Measurements from ENCODE around the gene TMUB2. TPM values are rescaled to one million over a fixed set of nuclear protein-coding genes. Genes with fewer than 3 reads are reported as not detected.

Gene TMUB2
- polyA plus RNA-seq, 3 donors = 50.3 to 60.8 (median 50.4) TPM

Other genes starting within 250 kb of the TMUB2 start
- under 1 TPM; 0.19 to 0.78 (median 0.52) TPM for gene PPY, start 244.5 kb upstream of the TMUB2 start, polyA plus RNA-seq (ENCODE audit: insufficient read length in 3 of 3)
- gene PYY, start 233.0 kb upstream of the TMUB2 start, polyA plus RNA-seq (ENCODE audit: insufficient read length in 3 of 3) = under 1 TPM; 0.19 to 0.45 (median 0.30) TPM
- gene NAGS, start 182.3 kb upstream of the TMUB2 start, polyA plus RNA-seq (ENCODE audit: insufficient read length in 3 of 3) = 1 to 10 TPM; 3.4 to 3.8 (median 3.6) TPM
- 10 to 100 TPM; 41.7 to 50.5 (median 47.0) TPM for gene TMEM101, start 172.0 kb upstream of the TMUB2 start, polyA plus RNA-seq (ENCODE audit: insufficient read length in 3 of 3)
- gene LSM12, start 120.3 kb upstream of the TMUB2 start, polyA plus RNA-seq (ENCODE audit: insufficient read length in 3 of 3) = 10 to 100 TPM; 38.4 to 41.6 (median 39.2) TPM
- gene G6PC3, start 116.2 kb upstream of the TMUB2 start, polyA plus RNA-seq (ENCODE audit: insufficient read length in 3 of 3) = 10 to 100 TPM; 78.6 to 94.0 (median 92.4) TPM
- 10 to 100 TPM; 49.4 to 57.4 (median 53.8) TPM for gene HDAC5, start 63.3 kb upstream of the TMUB2 start, polyA plus RNA-seq (ENCODE audit: insufficient read length in 3 of 3)
- 1 to 10 TPM; 4.8 to 5.8 (median 5.5) TPM for gene HROB, start 45.0 kb upstream of the TMUB2 start, polyA plus RNA-seq (ENCODE audit: insufficient read length in 3 of 3)
- gene ASB16, start 16.3 kb upstream of the TMUB2 start, polyA plus RNA-seq (ENCODE audit: insufficient read length in 3 of 3) = 1 to 10 TPM; 2.1 to 4.7 (median 4.4) TPM
- gene ATXN7L3, start 12.9 kb downstream of the TMUB2 start, polyA plus RNA-seq (ENCODE audit: insufficient read length in 3 of 3) = 10 to 100 TPM; 62.8 to 76.8 (median 64.6) TPM
- 100 to 1,000 TPM; 120 to 138 (median 125) TPM for gene UBTF, start 32.7 kb downstream of the TMUB2 start, polyA plus RNA-seq (ENCODE audit: insufficient read length in 3 of 3)
- 10 to 100 TPM in 1 of 3 donors, 1 to 10 TPM in 2; 6.4 to 11.2 (median 8.5) TPM for gene SLC4A1, start 81.2 kb downstream of the TMUB2 start, polyA plus RNA-seq (ENCODE audit: insufficient read length in 3 of 3)
- gene RUNDC3A, start 121.6 kb downstream of the TMUB2 start, polyA plus RNA-seq (ENCODE audit: insufficient read length in 3 of 3) = 1 to 10 TPM; 1.7 to 2.7 (median 1.7) TPM
- 100 to 1,000 TPM; 107 to 135 (median 117) TPM for gene SLC25A39, start 137.9 kb downstream of the TMUB2 start, polyA plus RNA-seq (ENCODE audit: insufficient read length in 3 of 3)
- gene GRN, start 158.3 kb downstream of the TMUB2 start, polyA plus RNA-seq (ENCODE audit: insufficient read length in 3 of 3) = 100 to 1,000 TPM; 270 to 310 (median 292) TPM
- gene FAM171A2, start 176.9 kb downstream of the TMUB2 start, polyA plus RNA-seq (ENCODE audit: insufficient read length in 3 of 3) = 10 to 100 TPM; 42.7 to 54.6 (median 49.1) TPM
- 1 to 10 TPM; 5.4 to 7.0 (median 5.5) TPM for gene ITGA2B, start 202.7 kb downstream of the TMUB2 start, polyA plus RNA-seq (ENCODE audit: insufficient read length in 3 of 3)